HepG2 (cell line): ENCODE data around the gene ZBTB2. TPM values are rescaled to one million over a fixed set of nuclear protein-coding genes. Genes with fewer than 3 reads are reported as not detected.

Experiments
- ARNT2 ChIP-seq: sonication (generic); formaldehyde crosslinking; IDR thresholded peaks from 2 replicates; pipeline ENCODE4 v1.8.0; 2022; ENCODE audit warnings: mild to moderate bottlenecking, low read depth, missing genetic modification reagents, moderate library complexity
- CEBPG ChIP-seq: IDR thresholded peaks from 2 replicates; pipeline ENCODE4 v1.6.1; 2016
- CEBPZ ChIP-seq: IDR thresholded peaks from 2 replicates; pipeline ENCODE4 v1.6.1; 2012; ENCODE audit warnings: low read length, improper control_type of control experiment
- DMAP1 ChIP-seq: IDR thresholded peaks from 2 replicates; pipeline ENCODE4 v1.6.1; 2016
- ELF3 ChIP-seq: IDR thresholded peaks from 2 replicates; pipeline ENCODE4 v1.6.1; 2016; ENCODE audit warnings: missing genetic modification reagents, missing compliant biosample characterization
- ERF ChIP-seq: IDR thresholded peaks from 2 replicates; pipeline ENCODE4 v1.6.1; 2018; ENCODE audit warnings: missing biosample characterization, missing genetic modification reagents
- FOXA3 ChIP-seq: IDR thresholded peaks from 2 replicates; pipeline ENCODE4 v1.6.1; 2016; ENCODE audit warnings: missing genetic modification reagents, missing compliant biosample characterization
- FOXK1 ChIP-seq: sonication (generic); formaldehyde crosslinking; IDR thresholded peaks from 2 replicates; pipeline ENCODE4 v1.4.0; 2020; ENCODE audit warnings: low read depth, missing genetic modification reagents, borderline replicate concordance
- HDAC1 ChIP-seq: sonication (generic); formaldehyde crosslinking; IDR thresholded peaks from 2 replicates; pipeline ENCODE4 v1.5.1; 2020; ENCODE audit warnings: mild to moderate bottlenecking, missing genetic modification reagents
- HHEX ChIP-seq: IDR thresholded peaks from 2 replicates; pipeline ENCODE4 v1.6.1; 2016; ENCODE audit warnings: control low read depth
- HMG20A ChIP-seq: IDR thresholded peaks from 2 replicates; pipeline ENCODE4 v1.6.1; 2016; ENCODE audit warnings: borderline replicate concordance
- HNF4A ChIP-seq: sonication (generic); formaldehyde crosslinking; IDR thresholded peaks from 2 replicates; pipeline ENCODE4 v1.4.0; 2020; ENCODE audit warnings: missing genetic modification reagents
- MED13 ChIP-seq: sonication (generic); formaldehyde crosslinking; IDR thresholded peaks from 2 replicates; pipeline ENCODE4 v1.5.0; 2020; ENCODE audit warnings: missing genetic modification reagents
- NKX3-1 ChIP-seq: sonication (generic); formaldehyde crosslinking; IDR thresholded peaks from 2 replicates; pipeline ENCODE4 v1.5.0; 2020; ENCODE audit warnings: missing genetic modification reagents
- NR2F1 ChIP-seq, 2 experiments: fragments of 450-650 bp in 1 of 2; formaldehyde crosslinking in 1 of 2; IDR thresholded peaks; 2 replicates each; pipeline versions ENCODE4 v1.5.0 to v1.6.1; 2016 to 2020; ENCODE audit warnings: mild to moderate bottlenecking in 1 of 2, missing compliant biosample characterization in 1 of 2, missing genetic modification reagents in 1 of 2, moderate library complexity in 1 of 2
- NR2F2 ChIP-seq: IDR thresholded peaks from 2 replicates; pipeline ENCODE4 v1.6.1; 2012; ENCODE audit warnings: low read depth, inconsistent platforms, borderline replicate concordance
- ONECUT2 ChIP-seq: sonication (generic); formaldehyde crosslinking; IDR thresholded peaks from 2 replicates; pipeline ENCODE4 v1.4.0; 2020; ENCODE audit warnings: missing genetic modification reagents
- SNRNP70 ChIP-seq: fragments of 200-400 bp; formaldehyde crosslinking; IDR thresholded peaks from 2 replicates; pipeline ENCODE4 v1.6.1; 2017; ENCODE audit warnings: mild to moderate bottlenecking, low read depth, low read length, moderate library complexity
- SP4 ChIP-seq: sonication (generic); formaldehyde crosslinking; IDR thresholded peaks from 2 replicates; pipeline ENCODE4 v1.8.1; 2023; ENCODE audit warnings: mild to moderate bottlenecking, missing genetic modification reagents
- THAP11 ChIP-seq: IDR thresholded peaks from 2 replicates; pipeline ENCODE4 v1.6.1; 2016; ENCODE audit warnings: missing biosample characterization, missing genetic modification reagents
- YY1 ChIP-seq: IDR thresholded peaks from 2 replicates; pipeline ENCODE4 v1.6.1; 2011; ENCODE audit warnings: low read length, low read depth, moderate library complexity, mild to moderate bottlenecking; ENCODE audit not compliant: insufficient read depth, insufficient replicate concordance
- ZNF292 ChIP-seq: sonication (generic); formaldehyde crosslinking; IDR thresholded peaks from 2 replicates; pipeline ENCODE4 v1.8.1; 2022; ENCODE audit warnings: mild to moderate bottlenecking, low read depth, missing genetic modification reagents, borderline replicate concordance
- ZNF552 ChIP-seq: sonication (generic); formaldehyde crosslinking; IDR thresholded peaks from 2 replicates; pipeline ENCODE4 v1.9.0; 2022; ENCODE audit warnings: missing genetic modification reagents, mild to moderate bottlenecking, borderline replicate concordance
- polyA plus RNA-seq, 8 experiments: library from polyadenylated mRNA; depleted of rRNA in 3 of 8; stranded (reverse) in 7 of 8; unstranded in 1 of 8; fragments of >200 nt; fragmentation: Illumina TruSeq in 4 of 8; extraction: Trizol in 4 of 8; gene quantifications; 2 replicates each; pipeline versions ENCODE4 v1.2.1 to v1.2.3, GENCODE V29; 2011 to 2016; ENCODE audit warnings: low read depth in 4 of 8, missing spikeins in 1 of 8, mixed read lengths in 1 of 8; ENCODE audit not compliant: insufficient read depth in 1 of 8
- total RNA-seq, 5 experiments: library from RNA; depleted of rRNA; stranded (reverse); fragments of >200 nt; fragmentation: Illumina TruSeq; extraction: Trizol; gene quantifications; 2 replicates each; pipeline ENCODE4 v1.2.3, GENCODE V29; 2016; ENCODE audit warnings: low read depth in 1 of 5
- TF ChIP-seq, protein P1 (sequence below): sonication (generic); formaldehyde crosslinking; IDR thresholded peaks from 2 replicates; pipeline ENCODE4 v1.8.0; 2022; ENCODE audit warnings: missing genetic modification reagents, mild to moderate bottlenecking, borderline replicate concordance
- TF ChIP-seq, protein P2 (sequence below): IDR thresholded peaks from 2 replicates; pipeline ENCODE4 v1.6.1; 2016
- TF ChIP-seq, protein P3 (sequence below): sonication (generic); formaldehyde crosslinking; IDR thresholded peaks from 2 replicates; pipeline ENCODE4 v1.4.0; 2020; ENCODE audit warnings: missing genetic modification reagents, mild to moderate bottlenecking, borderline replicate concordance

ZBTB2 gene
- total and polyA plus RNA-seq, 2 of the 13 experiments (the other 11 are each of a cell fraction or from before 2014, with no cell fraction given), result 15.4 to 22.8 TPM

DNA sequence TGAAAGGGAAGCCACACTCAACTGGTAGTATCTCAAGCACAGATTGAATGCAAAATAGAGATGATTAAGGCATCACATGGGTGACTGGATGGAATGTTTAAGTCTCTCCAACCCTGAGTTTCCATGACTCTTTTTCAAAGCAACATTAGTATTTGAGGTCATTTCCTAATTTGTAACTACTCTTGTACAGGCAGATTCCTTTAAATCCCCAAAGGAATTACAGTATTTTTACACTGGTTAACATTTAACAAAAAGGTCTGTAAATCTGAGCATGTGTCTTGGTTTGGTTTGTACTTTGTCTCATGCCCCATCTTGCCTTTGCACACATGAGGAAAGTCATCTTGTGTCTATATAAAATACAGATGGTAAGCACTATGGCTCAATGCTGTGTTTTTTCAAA, 45.4 kb upstream of the ZBTB2 start (continued):
- TF ChIP-seq ELF3 (CRISPR knock-in tag) (peak; percentile 24; the same call in 1 of the 2 replicates), MED13 (CRISPR knock-in tag) (no peak), YY1 (peak; percentile 49), FOXA3 (CRISPR knock-in tag) (peak; percentile 58), ZNF292 (no peak), HMG20A (CRISPR knock-in tag) (peak; percentile 20; the same call in 1 of the 2 replicates), CEBPZ (no peak), HHEX (CRISPR knock-in tag) (no peak), NKX3-1 (no peak), DMAP1 (CRISPR knock-in tag) (0 out of 2 replicates have a peak, but pooled peaks have one; percentile 23), CEBPG (CRISPR knock-in tag) (peak; percentile 43; the same call in 1 of the 2 replicates), NR2F1 (CRISPR knock-in tag; IDR thresholded peaks at IDR 0.05) (no peak), FOXK1 (CRISPR knock-in tag) (0 out of 2 replicates have a peak, but pooled peaks have one; percentile 25), ERF (0 out of 2 replicates have a peak, but pooled peaks have one; percentile 3), SP4 (CRISPR knock-in tag) (no peak), HNF4A (CRISPR knock-in tag) (peak; percentile 76), HDAC1 (peak; percentile 45; the same call in 1 of the 2 replicates), ONECUT2 (no peak), NR2F2 (0 out of 2 replicates have a peak, but pooled peaks have one; percentile 28), ZNF552 (CRISPR knock-in tag) (no peak), SNRNP70 (no peak), THAP11 (peak; percentile 37; the same call in 1 of the 2 replicates), ARNT2 (CRISPR knock-in tag) (0 out of 2 replicates have a peak, but pooled peaks have one; percentile 30)
- TF ChIP-seq, protein P1, sequence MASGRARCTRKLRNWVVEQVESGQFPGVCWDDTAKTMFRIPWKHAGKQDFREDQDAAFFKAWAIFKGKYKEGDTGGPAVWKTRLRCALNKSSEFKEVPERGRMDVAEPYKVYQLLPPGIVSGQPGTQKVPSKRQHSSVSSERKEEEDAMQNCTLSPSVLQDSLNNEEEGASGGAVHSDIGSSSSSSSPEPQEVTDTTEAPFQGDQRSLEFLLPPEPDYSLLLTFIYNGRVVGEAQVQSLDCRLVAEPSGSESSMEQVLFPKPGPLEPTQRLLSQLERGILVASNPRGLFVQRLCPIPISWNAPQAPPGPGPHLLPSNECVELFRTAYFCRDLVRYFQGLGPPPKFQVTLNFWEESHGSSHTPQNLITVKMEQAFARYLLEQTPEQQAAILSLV (CRISPR knock-in tag), result no peak
- TF ChIP-seq, protein P2, sequence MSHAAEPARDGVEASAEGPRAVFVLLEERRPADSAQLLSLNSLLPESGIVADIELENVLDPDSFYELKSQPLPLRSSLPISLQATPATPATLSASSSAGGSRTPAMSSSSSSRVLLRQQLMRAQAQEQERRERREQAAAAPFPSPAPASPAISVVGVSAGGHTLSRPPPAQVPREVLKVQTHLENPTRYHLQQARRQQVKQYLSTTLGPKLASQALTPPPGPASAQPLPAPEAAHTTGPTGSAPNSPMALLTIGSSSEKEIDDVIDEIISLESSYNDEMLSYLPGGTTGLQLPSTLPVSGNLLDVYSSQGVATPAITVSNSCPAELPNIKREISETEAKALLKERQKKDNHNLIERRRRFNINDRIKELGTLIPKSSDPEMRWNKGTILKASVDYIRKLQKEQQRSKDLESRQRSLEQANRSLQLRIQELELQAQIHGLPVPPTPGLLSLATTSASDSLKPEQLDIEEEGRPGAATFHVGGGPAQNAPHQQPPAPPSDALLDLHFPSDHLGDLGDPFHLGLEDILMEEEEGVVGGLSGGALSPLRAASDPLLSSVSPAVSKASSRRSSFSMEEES (CRISPR knock-in tag), result peak; percentile 62; the same call in 1 of the 2 replicates
- TF ChIP-seq, protein P3, sequence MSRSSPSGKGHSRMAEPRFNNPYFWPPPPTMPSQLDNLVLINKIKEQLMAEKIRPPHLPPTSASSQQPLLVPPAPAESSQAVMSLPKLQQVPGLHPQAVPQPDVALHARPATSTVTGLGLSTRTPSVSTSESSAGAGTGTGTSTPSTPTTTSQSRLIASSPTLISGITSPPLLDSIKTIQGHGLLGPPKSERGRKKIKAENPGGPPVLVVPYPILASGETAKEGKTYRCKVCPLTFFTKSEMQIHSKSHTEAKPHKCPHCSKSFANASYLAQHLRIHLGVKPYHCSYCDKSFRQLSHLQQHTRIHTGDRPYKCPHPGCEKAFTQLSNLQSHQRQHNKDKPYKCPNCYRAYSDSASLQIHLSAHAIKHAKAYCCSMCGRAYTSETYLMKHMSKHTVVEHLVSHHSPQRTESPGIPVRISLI (CRISPR knock-in tag), result no peak
